Esophagus muscularis mucosa (tissue), 4 donors: ENCODE data around the gene IL18BP.

Source experiments
- EP300 ChIP-seq: sonication (generic); formaldehyde crosslinking; IDR thresholded peaks from one replicate; pipeline ENCODE4 v1.6.1; 2017; ENCODE audit warnings: antibody characterized with exemption
- POLR2A ChIP-seq: fragments of 450-650 bp; IDR thresholded peaks from one replicate; pipeline ENCODE4 v1.6.1; 2017; ENCODE audit warnings: antibody characterized with exemption, moderate library complexity, mild to moderate bottlenecking, low read depth
- POLR2AphosphoS5 ChIP-seq, 2 donors: sonication (generic); formaldehyde crosslinking; IDR thresholded peaks; one replicate each; pipeline ENCODE4 v1.6.1; 2017; ENCODE audit warnings: antibody characterized with exemption in 2 of 2
- TF ChIP-seq, protein P1 (sequence below), 3 experiments: fragments of 200-600 bp in 2 of 3; fragments of 450-650 bp in 1 of 3; sonication (generic) in 2 of 3; IDR thresholded peaks; one replicate each; pipeline ENCODE4 v1.5.1; 2017 to 2019; ENCODE audit warnings: antibody characterized with exemption in 3 of 3, mild to moderate bottlenecking in 2 of 3, moderate library complexity in 1 of 3

DNA sequence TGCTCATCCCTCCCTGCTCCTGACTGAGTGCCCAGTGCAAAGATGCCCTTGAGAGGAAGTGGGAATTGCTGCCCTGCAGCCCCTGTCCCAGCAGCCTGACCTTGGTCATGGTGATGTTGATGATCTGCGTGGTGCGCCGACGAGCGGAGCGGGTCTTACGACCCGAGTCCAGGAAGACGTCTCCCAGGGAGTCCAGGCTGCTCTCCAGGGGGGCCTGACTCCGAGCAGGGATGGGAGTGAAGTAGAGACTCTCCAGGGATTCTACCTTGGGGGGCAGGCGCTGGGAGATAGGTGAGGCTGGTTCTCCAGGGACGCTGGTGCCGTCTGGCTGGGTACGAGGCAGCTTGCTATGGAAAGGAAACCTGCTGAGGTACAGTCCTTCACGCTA, 8.4 kb downstream of the IL18BP start:
- TF ChIP-seq POLR2A (no peak), EP300 (no peak), POLR2AphosphoS5 (IDR thresholded peaks at IDR 0.05) (no peak)
- TF ChIP-seq, protein P1, sequence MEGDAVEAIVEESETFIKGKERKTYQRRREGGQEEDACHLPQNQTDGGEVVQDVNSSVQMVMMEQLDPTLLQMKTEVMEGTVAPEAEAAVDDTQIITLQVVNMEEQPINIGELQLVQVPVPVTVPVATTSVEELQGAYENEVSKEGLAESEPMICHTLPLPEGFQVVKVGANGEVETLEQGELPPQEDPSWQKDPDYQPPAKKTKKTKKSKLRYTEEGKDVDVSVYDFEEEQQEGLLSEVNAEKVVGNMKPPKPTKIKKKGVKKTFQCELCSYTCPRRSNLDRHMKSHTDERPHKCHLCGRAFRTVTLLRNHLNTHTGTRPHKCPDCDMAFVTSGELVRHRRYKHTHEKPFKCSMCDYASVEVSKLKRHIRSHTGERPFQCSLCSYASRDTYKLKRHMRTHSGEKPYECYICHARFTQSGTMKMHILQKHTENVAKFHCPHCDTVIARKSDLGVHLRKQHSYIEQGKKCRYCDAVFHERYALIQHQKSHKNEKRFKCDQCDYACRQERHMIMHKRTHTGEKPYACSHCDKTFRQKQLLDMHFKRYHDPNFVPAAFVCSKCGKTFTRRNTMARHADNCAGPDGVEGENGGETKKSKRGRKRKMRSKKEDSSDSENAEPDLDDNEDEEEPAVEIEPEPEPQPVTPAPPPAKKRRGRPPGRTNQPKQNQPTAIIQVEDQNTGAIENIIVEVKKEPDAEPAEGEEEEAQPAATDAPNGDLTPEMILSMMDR (IDR thresholded peaks at IDR 0.05) = no peak
